ENCODE data around the gene CMC4.

GRCh38 chrX:155115174-155115819 is 44.4 kb upstream of the CMC4 start:
- TF ChIP-seq POLR2A (IDR thresholded peaks at IDR 0.05) = no peak
- TF ChIP-seq EP300 (IDR thresholded peaks at IDR 0.05) = no peak
